Tongue (tissue), 2 donors: Measurements from ENCODE around the gene ST6GALNAC1. TPM values are rescaled to one million over a fixed set of nuclear protein-coding genes. Genes with fewer than 3 reads are reported as not detected.

Experiments used
- DNase-seq: peaks from one replicate; pipeline ENCODE4 v3.0.0-alpha.2; 2015
- total RNA-seq: library from RNA; depleted of rRNA; stranded (reverse); fragments of >200 nt; gene quantifications from one replicate; pipeline ENCODE4 v1.2.3, GENCODE V29; 2014

Gene ST6GALNAC1
- total RNA-seq: 1.7 TPM

- no peak for DNase-seq
Observed at GRCh38 chr17:76643553-76644148, at the start of gene ST6GALNAC1. ST6GALNAC1 (minus strand) TSS chr17:76643757; CDS start chr17:76643638, 119 bp downstream.

GRCh38 chr17:76691379-76692191 is 48.0 kb upstream of the ST6GALNAC1 start:
- no peak for DNase-seq

GRCh38 chr17:76690596-76691280 is 47.2 kb upstream of the ST6GALNAC1 start:
- no peak for DNase-seq

GRCh38 chr17:76689859-76690258 is 46.3 kb upstream of the ST6GALNAC1 start:
- DNase-seq: no peak

GRCh38 chr17:76688165-76688622 is 44.6 kb upstream of the ST6GALNAC1 start:
- no peak for DNase-seq

- peak; percentile 49 for DNase-seq
Observed at GRCh38 chr17:76687298-76688164, 44.0 kb upstream of the ST6GALNAC1 start.

GRCh38 chr17:76686538-76687297 is 43.2 kb upstream of the ST6GALNAC1 start:
- DNase-seq: no peak

- no peak for DNase-seq
Observed at GRCh38 chr17:76685846-76686245, 42.3 kb upstream of the ST6GALNAC1 start.

GRCh38 chr17:76685366-76685765 is 41.8 kb upstream of the ST6GALNAC1 start:
- DNase-seq: peak; percentile 62

- DNase-seq: no peak
Observed at GRCh38 chr17:76684756-76685155, 41.2 kb upstream of the ST6GALNAC1 start.

- peak; percentile 47 for DNase-seq
Observed at GRCh38 chr17:76683921-76684745, 40.6 kb upstream of the ST6GALNAC1 start.

GRCh38 chr17:76683011-76683755 is 39.6 kb upstream of the ST6GALNAC1 start:
- DNase-seq: no peak

GRCh38 chr17:76682296-76682695 is 38.7 kb upstream of the ST6GALNAC1 start:
- peak; percentile 45 for DNase-seq

- DNase-seq: peak; percentile 85
Observed at GRCh38 chr17:76681222-76682137, 37.9 kb upstream of the ST6GALNAC1 start.

GRCh38 chr17:76679239-76679638 is 35.7 kb upstream of the ST6GALNAC1 start:
- DNase-seq: no peak

GRCh38 chr17:76678330-76678729 is 34.8 kb upstream of the ST6GALNAC1 start:
- no peak for DNase-seq

- DNase-seq: no peak
Observed at GRCh38 chr17:76677406-76677805, 33.8 kb upstream of the ST6GALNAC1 start.

- DNase-seq: no peak
Observed at GRCh38 chr17:76676629-76677028, 33.1 kb upstream of the ST6GALNAC1 start.
